HPDE6-E6E7 (cell line): ENCODE results near the gene DCUN1D2.
"Not testable (repeated sequence)": the region's sequence is repeated elsewhere in the genome, so short reads cannot be mapped to it uniquely, and the experiment has no call there.

ENCODE experiments used
- DNase-seq: peaks from one replicate; pipeline ENCODE4 v3.0.0; 2011; ENCODE audit warnings: missing footprints; ENCODE audit errors: extremely low spot score

Gene DCUN1D2

DNA sequence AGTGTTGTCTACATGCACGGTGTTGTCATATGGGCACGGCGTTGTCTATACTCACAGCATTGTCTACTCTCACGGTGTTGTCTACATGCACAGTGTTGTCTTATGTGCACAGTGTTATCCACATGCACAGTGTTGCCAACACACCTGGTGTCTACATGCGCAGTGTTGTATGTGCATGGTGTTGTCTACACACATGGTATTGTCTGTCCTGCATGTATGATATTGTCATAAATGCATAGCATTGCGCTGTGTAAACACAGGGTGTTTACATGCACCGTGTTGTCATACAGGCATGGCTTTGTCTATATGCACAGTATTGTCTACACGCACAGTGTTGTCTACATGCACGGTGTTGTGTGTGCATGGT lies 44.0 kb downstream of the DCUN1D2 start:
- no peak for DNase-seq

DNA sequence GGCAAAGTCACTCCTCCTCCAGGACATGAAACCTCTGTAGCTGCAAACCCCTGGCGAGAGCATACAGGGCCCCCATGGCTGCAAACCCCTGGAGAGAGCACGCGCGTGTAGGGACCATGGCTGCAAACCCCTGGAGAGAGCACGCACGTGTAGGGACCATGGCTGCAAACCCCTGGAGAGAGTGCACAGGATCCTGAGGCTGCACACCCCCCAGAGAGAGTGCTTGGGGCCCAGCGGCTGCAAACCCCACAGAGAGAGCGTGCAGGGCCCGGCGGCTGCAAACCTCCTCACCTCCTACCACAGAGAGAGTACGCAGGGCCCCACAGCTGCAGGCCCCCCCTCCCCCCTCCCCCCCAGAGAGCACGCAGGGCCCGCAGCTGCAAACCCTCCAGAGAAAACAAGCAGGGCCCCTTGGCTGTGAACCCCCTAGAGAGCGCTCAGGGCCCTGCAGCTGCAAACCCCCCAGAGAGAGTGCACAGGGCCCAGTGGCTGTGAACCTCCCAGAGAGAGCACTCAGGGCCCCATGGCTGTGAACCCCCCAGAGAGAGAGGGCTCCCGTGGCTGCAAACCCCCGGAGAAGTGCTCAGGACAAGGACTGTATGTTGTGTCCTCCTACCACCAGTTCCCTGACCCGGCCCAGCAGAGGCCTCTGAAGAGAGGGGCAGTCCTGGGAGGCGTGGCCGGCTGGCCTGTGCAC lies 44.6 kb downstream of the DCUN1D2 start:
- DNase-seq, result no peak

DNA sequence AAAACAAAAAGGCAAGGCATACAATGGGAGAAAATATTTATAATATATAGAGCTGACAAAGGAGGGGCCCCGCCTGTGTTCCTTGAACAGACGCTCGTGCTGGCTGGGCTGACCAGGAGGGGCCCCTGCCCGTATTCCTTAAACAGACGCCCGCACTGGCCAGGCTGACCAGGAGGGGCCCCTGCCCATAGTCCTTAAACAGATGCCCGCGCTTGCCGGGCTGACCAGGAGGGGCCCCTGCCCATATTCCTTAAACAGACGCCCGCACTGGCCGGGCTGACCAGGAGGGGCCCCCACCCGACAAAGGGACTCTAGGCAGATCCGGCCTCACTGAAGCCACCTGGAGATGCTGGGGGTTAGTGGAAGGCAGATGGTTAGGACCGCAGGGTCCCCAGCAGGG lies 46.5 kb downstream of the DCUN1D2 start:
- no peak for DNase-seq

DNA sequence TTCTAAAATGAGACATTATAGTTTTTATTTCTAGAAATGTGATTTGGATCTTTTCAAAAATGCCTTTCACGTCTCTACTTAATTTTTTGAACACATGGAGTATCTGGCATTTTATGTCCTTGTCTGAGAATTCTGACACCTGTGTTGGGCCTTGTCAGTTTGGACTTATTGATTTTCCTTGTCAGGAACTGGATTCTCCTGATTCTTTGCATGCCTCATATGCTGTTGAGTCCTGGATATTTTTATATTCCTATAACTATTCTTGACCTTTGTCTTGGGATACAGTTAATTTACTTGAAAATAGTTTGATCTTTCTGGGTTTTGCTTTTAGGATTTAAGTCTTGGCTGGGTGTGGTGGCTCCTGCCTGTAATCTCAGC lies 47.5 kb downstream of the DCUN1D2 start:
- DNase-seq, result no peak

DNA sequence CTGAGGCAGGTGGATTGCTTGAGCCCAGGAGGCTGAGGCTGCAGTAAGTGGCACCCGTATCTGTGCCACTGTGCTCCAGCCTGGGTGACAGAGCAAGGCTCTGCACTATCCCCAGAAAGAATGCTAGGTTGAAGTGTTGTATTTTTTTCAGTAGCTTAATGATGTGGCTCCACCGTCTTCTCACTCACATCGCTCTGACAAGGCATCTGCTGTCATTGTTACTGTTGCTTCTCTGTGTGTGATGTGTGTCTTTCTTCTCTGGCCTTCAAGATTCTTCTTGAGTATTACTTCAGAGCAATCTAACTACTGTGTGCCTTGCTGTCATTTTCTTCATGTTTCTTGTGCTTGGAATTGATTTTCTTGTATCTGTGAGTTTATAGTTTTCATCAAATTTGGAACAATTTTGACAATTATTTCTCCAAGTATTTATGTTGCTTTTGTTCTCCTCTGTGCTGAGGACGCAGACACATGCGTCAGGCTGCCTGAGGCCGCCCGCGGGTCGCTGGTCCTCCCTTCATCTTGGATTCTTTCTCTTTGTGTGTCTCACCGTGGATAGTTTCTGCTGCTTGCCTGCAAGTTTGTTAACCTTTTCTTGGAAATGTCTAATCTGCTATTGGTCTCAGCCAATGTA lies 48.0 kb downstream of the DCUN1D2 start:
- DNase-seq, result no peak

DNA sequence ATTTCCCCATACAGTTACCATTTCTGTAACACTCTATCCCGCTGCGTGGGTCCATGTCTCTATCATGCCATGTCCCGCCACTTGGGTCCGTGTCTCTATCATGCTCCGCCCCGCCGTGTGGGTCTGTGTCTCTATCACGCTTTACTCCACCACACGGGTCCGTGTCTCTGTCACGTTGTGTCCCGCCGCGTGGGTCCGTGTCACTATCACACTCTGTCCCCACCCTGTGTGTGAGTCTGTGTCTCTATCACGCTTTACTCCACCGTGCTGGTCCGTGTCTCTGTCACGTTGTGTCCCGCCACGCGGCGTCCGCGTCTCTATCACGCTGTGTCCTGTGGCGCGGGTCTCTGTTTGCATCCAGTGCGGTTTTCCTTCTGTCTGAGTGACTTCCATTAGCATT lies 48.9 kb downstream of the DCUN1D2 start:
- DNase-seq, result no peak

DNA sequence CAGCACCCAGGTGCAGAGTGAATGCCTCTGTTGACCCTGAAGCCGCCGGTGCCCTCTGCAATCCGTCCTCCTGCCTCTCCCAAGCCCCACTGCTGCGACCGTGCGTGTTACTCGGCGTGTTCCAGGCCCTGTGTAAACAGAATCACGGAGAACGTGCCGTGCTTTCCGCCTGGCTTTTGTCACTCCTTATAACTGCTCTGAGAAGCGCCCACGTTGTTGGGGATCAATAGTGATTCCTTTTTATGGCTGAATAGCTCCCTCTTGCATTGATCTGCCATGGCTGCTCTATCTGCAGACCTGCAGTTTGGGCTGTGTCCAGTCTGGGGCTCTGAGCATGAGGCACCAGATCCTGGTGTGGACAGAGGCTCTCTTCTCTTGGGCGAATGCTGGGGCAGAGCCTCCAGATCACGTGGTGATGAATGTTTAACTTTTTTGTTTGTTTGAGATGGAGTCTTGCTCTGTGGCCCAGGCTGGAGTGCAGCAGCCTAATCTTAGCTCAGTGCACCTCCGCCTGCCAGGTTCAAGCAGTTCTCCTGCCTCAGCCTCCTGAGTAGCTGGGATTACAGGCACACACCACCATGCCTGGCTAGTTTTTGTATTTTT lies 53.0 kb downstream of the DCUN1D2 start:
- DNase-seq, result no peak

DNA sequence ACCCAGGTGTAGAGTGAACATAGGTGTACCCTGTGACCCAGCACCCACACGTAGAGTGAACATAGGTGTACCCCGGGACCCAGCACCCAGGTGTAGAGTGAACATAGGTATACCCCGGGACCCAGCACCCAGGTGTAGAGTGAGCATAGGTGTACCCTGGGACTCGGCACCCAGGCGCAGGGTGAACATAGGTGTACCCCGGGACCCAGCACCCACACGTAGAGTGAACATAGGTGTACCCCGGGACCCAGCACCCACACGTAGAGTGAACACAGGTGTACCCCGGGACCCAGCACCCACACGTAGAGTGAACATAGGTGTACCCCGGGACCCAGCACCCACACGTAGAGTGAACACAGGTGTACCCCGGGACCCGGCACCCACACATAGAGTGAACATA lies 53.6 kb downstream of the DCUN1D2 start:
- not testable (repeated sequence) for DNase-seq

DNA sequence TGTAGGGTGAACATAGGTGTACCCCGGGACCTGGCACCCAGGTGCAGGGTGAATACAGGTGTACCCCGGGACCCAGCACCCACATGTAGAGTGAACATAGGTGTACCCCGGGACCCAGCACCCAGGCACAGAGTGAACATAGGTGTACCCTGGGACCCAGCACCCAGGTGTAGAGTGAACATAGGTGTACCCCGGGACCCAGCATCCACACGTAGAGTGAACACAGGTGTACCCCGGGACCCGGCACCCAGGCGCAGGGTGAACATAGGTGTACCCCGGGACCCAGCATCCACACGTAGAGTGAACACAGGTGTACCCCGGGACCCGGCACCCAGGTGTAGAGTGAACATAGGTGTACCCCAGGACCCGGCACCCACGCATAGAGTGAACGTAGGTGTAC lies 54.6 kb downstream of the DCUN1D2 start:
- DNase-seq, result not testable (repeated sequence)

DNA sequence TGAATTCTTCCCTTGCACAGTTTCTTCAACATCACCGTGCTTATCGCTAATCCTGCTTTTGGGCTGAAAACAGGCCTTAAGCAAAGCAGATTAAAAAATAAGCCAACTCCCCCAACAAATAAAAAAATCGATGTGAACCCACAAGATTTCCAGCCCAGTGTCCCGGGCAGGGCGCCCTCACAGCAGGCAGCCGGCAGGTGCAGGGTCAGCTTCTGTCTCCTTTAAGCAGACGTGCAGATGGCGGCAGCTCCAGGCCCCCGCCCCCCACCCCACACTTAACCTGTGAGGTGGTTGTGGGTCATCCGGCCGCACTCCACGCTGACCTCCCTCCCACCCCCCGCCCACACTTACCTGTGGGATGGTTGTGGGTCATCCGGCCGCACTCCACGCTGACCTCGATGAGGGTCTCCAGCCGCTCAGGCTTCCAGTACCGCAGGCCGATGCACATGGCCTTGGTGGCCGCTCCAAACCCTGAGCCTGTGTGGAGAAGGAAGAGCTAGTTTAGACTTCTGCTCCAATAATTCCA lies 57.1 kb downstream of the DCUN1D2 start:
- DNase-seq, result no peak

DNA sequence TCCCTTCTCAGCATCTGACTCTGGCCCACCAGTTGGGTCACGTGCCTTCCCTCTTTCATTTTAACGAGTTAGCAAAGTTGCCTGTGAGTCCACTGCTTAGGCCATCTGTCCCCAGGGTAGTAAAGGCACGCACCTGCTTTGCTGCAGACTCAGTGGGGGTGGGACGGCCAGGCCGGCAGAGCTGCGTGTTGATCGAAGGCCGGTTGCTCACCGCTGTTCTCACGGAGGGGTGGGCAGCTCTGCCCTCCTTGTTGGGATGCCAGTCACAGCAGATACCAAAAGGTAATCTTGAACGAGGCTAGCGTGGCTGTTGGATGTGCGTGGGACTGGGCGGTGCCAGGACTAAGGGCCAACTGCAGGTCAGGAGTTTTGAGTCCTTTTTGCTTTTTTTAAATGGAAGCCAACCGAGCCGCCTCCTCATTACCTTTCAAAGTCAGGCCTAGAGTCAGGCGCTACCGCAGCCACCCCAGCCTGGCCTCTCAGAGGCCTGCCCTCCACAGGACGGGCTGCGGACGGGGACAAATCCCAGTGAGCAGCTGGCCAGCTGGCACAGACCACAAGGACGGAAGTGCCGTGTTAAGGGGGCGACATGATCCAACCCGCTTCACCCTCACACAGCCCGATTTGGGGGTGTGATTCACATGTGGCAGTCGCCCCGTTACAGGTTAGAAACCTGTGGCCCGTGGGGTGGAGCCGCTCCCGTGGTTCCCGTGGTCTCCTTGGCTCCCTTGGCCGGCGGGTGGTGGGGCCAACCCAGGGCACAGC lies 57.8 kb downstream of the DCUN1D2 start:
- DNase-seq, result no peak

DNA sequence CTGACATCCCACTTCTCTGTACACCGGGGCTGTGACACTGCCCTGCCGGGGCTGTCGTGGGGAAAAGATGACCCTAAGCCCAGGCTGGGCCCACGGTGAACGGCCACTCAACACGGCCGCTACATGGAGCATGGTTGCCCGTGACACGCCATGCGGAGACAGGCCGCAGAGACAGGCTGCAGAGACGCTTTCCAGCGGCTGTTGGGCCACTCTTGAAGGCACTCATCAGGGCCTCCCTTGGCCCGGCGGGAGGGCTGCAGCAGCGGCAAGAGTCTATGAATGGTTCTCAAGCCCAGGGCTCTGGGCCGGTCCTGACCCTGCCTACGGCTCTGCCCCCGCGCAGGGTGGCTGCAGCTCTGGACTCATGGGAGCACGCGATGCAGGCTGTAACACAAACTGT lies 59.3 kb downstream of the DCUN1D2 start:
- no peak for DNase-seq

DNA sequence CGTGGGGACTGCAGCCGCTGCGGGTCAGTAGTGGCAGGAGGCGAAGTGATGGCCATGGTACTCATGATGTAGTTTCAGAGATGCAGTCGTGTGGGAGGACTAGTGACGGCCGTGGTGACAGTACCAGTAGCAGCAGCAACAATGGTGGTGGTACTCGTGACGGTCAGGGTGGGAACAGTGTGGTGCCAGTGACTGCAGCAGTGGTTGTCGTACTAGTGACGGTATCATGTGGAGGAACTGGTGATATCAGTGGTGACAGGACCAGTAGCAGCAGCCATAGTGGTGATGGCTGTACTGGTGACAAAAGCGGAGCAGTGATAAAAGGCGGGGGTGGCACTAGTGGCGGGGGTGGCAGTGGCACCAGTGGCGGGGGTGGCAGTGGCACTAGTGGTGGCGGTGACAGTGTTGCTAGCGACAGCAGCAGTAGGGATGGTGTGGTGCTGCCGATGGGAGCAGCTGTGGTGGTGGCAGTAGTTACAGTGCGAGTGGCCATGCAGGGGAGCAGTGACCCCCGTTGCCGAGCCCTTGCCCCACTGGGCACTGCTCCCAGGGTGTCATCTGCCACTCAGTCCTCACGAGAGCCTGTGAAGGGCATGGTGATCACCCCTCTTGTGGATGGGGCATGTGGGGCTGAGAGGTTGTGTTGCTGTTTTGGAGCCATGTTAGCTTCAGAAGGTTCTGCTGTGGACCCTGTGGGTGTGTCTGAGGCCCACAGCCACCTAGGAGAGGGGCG lies 60.0 kb downstream of the DCUN1D2 start:
- no peak for DNase-seq

DNA sequence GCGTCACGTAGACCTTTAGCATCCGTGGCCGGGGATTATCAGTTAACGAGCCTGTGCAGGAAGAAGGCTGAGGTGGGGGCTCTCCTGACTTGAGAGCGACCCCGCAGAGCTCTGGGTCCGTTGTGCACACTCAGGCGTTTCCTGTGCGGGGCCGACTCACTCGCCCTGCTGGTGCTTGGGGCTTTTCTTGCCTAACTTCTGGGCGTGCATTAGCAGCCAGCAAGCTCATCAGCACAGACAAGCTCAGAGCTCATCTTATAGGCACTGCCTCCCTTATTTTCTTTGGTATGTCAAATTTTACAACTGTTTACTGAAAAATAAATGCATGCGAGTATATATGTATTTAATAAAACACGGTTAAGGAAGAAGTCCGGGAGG lies 60.9 kb downstream of the DCUN1D2 start:
- no peak for DNase-seq

DNA sequence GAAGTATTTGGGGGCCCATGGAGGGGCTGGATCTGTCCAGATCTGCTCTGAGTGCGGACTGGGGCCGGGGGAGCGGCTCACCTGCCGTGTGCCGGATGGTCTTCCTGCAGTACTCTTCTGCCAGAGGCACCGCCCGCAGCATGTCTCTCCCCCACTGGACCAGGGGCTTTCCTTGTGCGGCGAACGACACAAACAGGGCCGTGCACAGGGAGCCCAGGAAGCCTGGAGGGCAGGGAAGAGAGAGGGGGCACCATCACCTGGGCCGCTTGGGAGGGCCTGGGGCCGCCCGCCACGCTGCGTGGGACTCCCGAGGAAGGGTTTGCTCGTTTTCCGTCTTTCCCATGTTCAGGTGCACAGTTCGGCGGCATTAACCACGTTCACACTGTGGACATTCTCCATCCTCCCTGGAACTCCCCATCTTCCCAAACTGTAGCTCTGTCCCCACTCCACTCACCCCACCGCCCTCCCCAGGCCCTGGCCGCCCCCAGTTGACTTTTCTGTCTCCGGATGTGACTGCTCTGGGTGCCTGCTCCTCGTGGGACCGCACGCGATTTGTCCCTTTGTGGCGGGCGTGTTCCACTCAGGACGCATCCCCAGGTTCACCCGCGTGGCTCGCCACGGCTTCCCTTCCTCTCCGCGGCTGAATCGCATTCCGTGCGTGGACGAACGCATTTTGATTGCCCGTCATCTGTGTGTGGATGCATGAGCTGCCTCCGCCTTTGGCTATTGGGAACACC lies 61.5 kb downstream of the DCUN1D2 start:
- no peak for DNase-seq

DNA sequence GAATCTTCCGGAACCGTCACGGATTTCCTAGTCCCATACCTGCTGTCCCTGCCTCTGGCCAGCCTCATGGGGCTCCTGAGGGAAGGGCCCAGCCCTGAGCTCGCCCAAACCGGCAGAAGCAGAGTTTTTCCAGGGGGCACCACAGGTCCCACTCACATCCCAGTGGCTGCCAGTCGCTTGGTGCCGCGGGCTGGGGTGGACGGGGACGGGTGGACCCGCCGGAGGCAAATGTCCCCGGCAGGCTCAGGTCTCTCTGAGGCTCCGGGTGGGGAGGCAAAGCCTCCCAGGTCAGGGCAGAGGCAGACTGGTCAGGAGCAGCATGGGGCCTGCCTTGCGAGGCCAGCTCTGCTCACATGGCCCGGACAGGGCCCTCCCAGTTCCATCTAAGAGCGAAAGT lies 62.0 kb downstream of the DCUN1D2 start:
- DNase-seq, result no peak

DNA sequence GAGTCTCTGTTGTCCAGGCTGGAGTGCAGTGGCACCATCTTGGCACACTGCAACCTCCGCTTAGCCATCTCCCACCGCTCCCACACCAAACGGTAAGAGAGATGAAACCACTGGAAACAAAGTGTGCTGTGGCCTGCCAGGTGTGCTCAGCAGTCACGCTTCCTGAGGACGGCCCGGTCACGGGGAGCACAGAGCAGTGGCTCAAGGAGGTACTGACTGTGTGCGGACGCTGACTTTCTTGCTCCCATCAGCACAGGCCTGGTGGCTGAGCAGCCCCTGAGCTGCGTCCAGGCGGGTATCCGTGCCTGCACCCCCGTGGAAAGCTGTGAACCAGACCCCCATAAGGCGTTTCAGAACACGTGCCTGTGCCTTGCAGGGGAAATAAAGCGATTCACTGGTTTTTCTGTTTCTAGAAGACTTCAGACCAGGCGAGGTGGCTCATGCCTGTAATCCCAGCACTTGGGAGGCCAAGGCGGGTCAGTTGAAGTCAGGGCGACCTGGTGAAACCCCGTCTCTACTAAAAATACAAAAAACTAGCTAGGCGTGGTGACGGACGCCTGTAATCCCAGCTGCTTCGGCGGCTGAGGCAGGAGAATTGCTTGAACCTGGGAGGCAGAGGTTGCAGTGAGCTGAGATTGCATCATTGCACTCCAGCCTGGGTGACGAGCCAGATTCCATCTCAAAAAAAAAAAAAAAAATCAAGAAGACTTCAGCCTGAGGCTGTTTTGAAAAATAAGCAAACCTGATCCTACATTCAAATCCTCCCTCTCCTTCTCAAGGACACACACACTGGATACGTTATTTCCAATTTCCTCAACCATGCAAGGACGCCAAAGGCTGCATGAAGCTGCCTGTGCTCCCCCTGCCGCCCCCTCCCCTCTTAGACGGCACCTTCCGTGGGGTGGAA lies 62.7 kb downstream of the DCUN1D2 start:
- no peak for DNase-seq

DNA sequence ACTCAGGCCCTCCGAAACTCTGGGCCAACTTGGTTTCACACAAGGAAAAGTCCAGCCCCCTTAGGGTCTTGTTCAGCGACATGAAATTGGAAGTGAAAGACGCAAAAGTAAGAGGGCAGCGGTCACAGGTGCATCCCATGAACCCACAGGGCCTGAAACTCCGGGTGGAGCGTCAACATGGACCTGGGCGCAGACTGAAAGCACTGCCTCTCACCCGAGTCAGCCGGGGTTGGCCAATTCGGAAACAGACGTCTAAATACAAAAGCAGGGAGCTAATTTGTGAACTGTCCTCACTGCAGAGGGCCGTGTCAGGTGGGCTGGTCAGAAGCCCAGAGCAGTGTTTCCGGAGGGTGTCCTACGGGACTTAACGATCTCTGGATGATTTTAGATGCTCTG lies 63.9 kb downstream of the DCUN1D2 start:
- DNase-seq, result no peak

DNA sequence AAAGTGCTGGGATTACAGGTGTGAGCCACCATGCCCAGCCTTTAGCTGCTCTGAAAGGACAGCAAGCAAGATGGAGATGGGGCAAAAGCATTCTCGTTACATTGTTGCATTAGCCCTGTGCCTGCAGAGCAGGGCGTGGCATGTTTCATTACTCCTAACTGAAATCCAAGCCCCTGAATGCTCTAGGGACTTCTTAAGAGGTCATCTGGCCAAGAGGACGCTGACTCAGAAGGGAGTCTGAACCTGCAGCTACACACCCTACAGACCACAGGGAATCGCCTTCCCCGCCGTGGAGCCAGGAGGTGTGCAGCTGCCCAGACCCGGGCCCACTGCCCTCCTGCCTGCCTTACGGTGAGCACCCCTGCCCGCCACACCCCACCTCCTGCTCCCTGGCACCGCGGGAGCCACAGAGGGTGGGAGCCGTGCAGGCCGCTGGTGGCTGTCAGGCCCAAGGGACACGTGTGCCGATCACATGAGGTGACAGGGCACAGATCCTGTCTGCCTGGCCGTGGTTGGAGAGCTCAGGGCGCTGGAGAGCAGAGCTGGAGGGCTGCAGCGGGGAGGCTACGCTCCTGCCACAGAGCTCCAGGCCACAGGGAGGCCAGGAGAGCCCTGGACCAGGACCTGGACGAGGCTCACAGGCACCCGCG lies 64.4 kb downstream of the DCUN1D2 start:
- no peak for DNase-seq
